Limb (tissue), 2 donors: ENCODE measurements around the gene ZNF282.

ENCODE experiments used
- DNase-seq, 2 donors: peaks; one replicate each; pipeline ENCODE4 v3.0.0-alpha.2; 2016; ENCODE audit errors: extremely low spot score in 2 of 2

ZNF282 gene

GRCh38 chr7:149195180-149196150 is at the start of gene ZNF282:
Gene ZNF282 (plus strand): TSS chr7:149195546. CDS start chr7:149195590, 44 bp downstream.
- peak; percentile 91 to 94 for DNase-seq

- DNase-seq = peak; percentile 73 to 93
These were observed 48.1 kb upstream of the ZNF282 start, which contains the start of gene ZNF398 for GRCh38 chr7:149147072-149147751. Gene ZNF398 (plus strand): TSS chr7:149147453. CDS start chr7:149147743, 290 bp downstream.

GRCh38 chr7:149147752-149148653 is 47.3 kb upstream of the ZNF282 start:
- peak in 1 of 2 donors; percentile 71 for DNase-seq

- DNase-seq = no peak
These were observed 44.4 kb upstream of the ZNF282 start for GRCh38 chr7:149150981-149151380.

GRCh38 chr7:149153346-149153745 is 42.0 kb upstream of the ZNF282 start:
- no peak for DNase-seq

- no peak for DNase-seq
These were observed 41.3 kb upstream of the ZNF282 start for GRCh38 chr7:149154056-149154455.

GRCh38 chr7:149156898-149157297 is 38.4 kb upstream of the ZNF282 start:
- DNase-seq = no peak

GRCh38 chr7:149161241-149161848 is 34.0 kb upstream of the ZNF282 start:
- DNase-seq = no peak

GRCh38 chr7:149166142-149166541 is 29.2 kb upstream of the ZNF282 start:
- no peak for DNase-seq

- DNase-seq = no peak
These were observed 28.6 kb upstream of the ZNF282 start for GRCh38 chr7:149166630-149167352.

GRCh38 chr7:149171892-149172533 is 23.3 kb upstream of the ZNF282 start:
- DNase-seq = no peak

GRCh38 chr7:149172534-149172920 is 22.8 kb upstream of the ZNF282 start:
- DNase-seq = no peak

- no peak for DNase-seq
These were observed 20.2 kb upstream of the ZNF282 start for GRCh38 chr7:149175150-149175549.

- DNase-seq = no peak
These were observed 16.1 kb upstream of the ZNF282 start for GRCh38 chr7:149179241-149179640.

GRCh38 chr7:149180722-149181449 is 14.5 kb upstream of the ZNF282 start:
- DNase-seq = no peak

GRCh38 chr7:149181450-149181790 is 13.9 kb upstream of the ZNF282 start:
- DNase-seq = no peak

- DNase-seq = no peak
These were observed 11.1 kb upstream of the ZNF282 start for GRCh38 chr7:149184274-149184673.

- no peak for DNase-seq
These were observed 7.1 kb upstream of the ZNF282 start for GRCh38 chr7:149188213-149188612.

GRCh38 chr7:149188637-149189259 is 6.6 kb upstream of the ZNF282 start:
- DNase-seq = no peak
